Measurements from ENCODE around the gene RTN4R.

Gene RTN4R

GRCh38 chr22:20239676-20240446, 28.3 kb downstream of the RTN4R start:
- no peak for DNase-seq

GRCh38 chr22:20238901-20239675, 29.0 kb downstream of the RTN4R start:
- peak; percentile 87 for DNase-seq

DNA sequence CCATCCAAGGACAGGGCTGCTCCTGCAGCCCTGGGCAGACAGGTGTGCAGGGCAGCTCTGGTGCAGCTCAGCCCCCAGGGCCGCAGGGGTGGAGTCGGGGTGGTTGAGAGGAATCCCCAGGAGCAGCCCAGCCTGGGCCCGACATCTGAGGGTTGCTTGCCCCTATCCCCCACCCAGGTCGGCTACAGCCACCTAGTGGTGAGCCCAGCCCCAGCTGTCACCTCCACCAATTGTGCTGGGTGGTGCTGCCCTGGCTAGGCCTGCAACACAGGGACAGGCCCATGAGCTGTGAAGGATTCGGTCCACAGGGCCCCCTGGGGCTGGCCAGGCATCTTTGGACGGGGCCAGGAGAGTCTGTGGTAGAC, 29.6 kb downstream of the RTN4R start:
- peak; percentile 67 for DNase-seq

DNA sequence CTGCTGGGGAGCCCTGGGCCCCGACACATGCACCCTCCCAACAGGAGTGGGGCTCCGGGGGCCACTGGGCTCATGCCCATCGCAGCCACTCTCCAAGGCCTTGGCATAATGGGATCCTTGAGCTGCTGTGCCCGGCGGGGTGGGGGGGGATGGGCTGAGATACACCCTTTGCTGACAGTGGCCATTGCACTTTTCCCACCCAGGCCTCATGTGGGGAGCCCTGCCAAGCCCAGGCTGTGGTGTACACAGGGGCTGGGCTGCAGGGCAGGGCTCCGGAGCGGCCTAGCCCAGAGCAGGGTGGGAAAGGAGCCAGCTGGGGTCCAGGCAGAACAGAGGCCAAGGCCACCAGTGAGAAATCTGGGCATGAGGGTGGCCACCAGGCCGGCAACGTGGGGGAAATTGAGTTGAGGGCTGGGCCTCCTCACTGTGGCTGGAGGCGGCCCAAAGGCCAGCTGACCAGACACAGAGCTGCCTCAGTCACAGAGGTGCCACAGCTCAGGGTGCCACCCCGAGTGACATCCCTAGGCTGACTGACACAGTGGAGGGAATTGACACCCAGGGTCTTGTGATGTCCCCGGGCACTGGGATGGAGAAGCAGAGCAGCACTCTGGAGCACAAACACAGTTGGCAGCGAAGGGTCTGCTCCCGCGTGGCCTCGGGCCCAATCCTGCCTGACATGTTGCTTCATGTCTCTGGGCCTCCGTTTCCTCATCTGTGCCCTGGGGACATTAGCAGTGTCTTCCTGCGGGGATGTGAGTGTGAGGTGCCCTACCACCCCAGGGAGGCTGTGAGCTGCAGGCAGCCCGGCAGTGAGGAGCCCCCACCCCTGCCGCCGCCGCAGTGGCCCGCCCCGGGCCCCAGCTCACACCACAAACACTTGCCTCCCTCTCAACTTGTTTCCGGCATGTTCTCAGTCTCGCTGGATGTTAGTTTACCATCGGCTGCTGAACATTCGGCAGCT, 30.4 kb downstream of the RTN4R start:
- no peak for DNase-seq

GRCh38 chr22:20236052-20236717, 31.9 kb downstream of the RTN4R start:
- no peak for DNase-seq

DNA sequence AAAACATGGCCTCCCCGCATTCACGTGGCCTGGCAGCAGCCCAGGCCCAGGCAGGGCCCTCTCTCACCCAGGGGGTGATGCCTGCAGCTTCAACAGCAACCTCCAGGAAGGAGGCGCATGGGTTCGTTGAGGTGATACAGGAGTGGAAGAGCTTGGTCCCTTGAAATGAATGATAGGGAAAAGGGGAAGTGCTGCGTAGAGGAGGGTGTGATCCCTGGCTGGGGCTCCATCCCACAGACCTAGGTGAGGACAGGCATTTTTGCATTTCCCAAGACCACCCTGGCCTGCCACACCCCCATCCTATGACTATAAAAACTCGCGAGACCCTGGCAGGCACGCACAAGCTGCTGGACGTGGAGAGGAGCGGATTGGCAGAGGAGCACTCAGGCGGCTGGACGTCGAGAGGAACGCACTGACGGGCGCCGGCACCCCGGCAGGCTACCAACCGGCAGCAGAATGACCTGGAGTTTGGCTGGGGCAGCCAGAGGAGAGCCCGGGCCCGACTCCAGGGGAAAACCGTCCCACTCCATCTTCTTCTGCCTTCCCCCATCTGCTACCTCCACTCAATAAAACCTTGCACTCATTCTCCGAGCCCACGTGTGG, 32.6 kb downstream of the RTN4R start:
- DNase-seq: no peak

DNA sequence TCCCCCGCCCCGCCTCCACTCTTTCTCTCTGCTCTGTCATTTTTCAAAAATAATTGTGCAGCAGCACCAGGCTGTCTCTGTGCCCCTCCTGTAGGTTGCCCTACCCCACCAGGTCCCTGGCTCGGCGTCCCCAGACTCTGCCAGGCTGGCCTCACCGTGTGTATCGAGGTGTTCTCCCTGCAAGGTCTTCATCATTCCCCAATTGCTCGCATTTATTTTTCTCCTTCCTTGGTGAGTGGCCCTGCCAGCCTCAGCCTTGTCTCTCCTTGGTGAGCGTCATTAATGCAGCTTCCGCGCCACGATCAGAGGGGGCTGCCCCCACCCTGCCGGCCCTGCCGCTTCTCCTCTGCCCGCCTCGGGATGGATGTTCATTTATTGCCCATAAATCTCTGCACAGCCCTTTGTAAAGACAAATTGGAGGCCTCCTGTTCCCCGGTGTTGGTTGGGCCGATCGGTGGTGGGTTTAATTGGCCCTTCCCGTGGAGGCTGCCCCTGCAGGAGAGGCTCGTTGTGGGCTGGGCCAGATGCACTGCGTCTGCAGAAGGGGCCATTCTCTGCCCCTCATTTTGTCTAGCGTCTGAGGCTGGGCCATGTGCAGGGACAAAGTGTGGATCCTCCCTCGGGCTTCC, 33.2 kb downstream of the RTN4R start:
- DNase-seq: no peak

DNA sequence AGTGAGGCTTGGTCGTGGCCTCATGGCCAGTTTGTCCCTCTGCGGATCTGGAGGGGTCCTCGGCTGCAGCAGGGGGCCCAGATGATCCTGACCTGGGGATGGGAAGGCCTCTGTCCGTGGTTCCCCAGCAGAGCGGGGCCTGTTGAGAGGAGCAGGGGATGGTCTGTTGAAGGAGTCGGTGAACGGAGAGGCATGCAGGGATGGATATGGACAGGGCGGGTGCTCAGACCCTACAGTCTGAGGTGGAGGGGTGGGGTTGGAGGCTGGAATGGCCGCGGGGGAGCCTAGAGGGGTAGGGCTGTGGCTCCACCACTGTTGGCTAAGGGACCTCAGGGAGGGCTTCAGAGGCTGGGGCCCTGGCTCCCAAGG, 33.8 kb downstream of the RTN4R start:
- no peak for DNase-seq

DNA sequence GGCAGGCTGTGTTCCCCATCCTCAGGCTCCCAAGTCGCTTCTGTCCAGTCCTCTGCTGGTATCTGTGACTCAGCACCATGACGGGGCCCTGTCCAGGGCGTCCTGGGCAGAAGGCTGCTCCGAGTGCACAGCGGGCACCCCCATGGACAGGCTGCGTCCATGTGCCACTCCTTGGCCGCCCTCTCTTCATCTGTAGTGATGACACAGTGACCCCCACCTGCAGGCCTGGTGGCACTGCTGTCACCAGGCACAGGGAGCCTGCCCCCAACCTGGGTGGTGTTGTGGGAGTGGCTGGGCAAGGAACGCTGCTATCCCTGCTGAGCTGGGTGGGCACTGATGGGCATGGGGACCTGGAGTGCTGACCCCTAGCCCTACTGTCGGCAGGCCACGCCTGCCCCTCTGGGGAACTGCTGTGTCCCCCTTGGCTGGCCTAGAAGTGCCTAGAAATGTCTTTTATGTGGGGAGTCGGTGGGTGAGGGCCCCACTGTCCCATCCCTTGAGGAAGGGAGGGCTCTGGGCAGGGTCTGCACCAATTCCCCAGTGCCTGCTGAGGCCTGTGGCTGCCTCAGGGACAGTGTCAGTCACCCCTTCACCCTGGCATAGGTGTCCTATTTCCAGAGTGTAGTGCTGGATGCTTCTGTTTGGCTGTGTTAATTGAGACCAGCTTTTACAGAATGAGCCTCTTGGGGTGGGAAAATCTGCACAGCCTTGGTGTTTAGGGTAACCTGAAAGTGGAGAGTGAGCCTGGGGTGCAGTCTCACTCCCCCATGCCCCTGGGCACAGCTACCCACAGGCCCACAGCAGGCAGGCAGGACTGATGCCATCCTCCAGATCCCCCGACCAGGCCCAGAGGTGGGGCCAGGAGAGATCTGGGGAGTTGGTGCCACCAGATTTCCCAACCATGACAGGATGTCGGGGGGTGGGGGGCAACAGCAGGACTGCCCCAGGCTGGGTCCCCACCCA, 34.5 kb downstream of the RTN4R start:
- no peak for DNase-seq

DNA sequence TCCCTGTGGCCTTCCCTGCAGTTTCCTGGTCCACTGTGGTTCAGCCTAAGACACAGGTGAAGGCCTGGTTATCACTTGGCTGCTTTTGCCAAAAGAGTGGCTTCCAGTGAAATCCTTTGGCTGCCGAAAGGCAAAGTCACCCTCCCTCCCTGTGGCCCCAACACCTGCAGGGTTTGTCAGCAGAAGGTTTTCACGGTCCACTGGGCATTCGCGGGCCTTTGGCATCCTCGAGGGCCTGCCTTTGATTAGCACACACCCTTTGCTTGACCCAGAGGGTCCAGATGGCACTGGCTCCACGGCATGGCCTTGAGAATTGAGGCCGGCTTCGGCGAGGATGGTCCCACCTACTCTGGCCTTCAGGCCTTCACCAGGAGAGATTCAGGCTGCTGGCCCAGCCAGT, 35.3 kb downstream of the RTN4R start:
- no peak for DNase-seq

GRCh38 chr22:20232237-20232598, 35.9 kb downstream of the RTN4R start:
- DNase-seq: no peak

DNA sequence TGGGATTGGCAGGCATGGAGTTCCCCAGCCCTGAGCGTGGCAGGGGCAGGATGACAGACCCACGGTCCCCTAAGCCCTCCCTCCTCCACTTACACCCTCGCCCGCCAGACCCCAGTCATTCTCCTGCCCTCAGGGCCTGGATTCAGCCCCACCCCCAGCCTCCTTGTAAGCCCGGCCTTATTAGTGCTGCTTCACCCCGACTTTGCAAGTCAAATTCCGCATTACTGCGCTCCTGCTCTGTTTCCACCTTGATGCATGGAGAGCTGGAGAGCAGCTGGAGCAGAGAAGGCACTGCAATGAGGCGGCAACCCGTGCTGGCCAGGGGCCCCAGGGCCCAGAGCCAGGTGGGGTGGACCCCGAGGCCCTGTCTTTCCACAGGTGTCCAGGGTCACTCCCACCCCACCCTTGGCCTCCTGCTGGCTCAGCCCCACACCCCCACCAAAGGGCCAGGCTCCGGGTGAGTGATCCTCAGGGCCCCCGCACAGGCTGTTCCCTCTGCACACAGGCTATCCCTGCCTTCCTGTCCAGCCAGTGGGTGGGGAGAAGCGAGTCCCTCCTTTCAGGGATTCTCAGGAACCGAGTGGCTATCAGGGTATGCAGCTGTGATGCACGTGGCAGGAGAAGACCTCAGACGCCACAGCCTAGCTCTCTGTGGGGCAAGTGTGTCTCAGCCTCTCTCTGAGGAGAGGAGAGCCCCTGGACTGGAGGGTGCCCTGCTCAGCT, 36.4 kb downstream of the RTN4R start:
- DNase-seq: no peak

GRCh38 chr22:20230777-20231420, 37.2 kb downstream of the RTN4R start:
- DNase-seq: no peak

GRCh38 chr22:20229916-20230775, 38.0 kb downstream of the RTN4R start:
- DNase-seq: peak; percentile 76

GRCh38 chr22:20228939-20229272, 39.2 kb downstream of the RTN4R start:
- no peak for DNase-seq

GRCh38 chr22:20228055-20228938, 39.8 kb downstream of the RTN4R start:
- no peak for DNase-seq

GRCh38 chr22:20227363-20227762, 40.8 kb downstream of the RTN4R start:
- no peak for DNase-seq
